Activated naive CD8-positive, alpha-beta T cell treated with anti-CD3 and anti-CD28 coated beads, Interleukin-2, amount 50 U/mL, for 16 hours (primary cell): ENCODE measurements around the gene UGT1A8.

Experiments used
- DNase-seq: peaks from one replicate; pipeline ENCODE4 v3.0.0-alpha.2; 2020; ENCODE audit warnings: low read depth, low spot score

Gene UGT1A8

GRCh38 chr2:233799716-233800115 is 182.3 kb downstream of the UGT1A8 start:
- DNase-seq = no peak

- DNase-seq = no peak
Observed at GRCh38 chr2:233800208-233800607, 182.8 kb downstream of the UGT1A8 start.

- DNase-seq = no peak
Observed at GRCh38 chr2:233801357-233802131, 184.1 kb downstream of the UGT1A8 start.

- no peak for DNase-seq
Observed at GRCh38 chr2:233802132-233802815, 184.8 kb downstream of the UGT1A8 start.

GRCh38 chr2:233803292-233803911 is 186.0 kb downstream of the UGT1A8 start:
- no peak for DNase-seq

- no peak for DNase-seq
Observed at GRCh38 chr2:233803994-233804393, 186.6 kb downstream of the UGT1A8 start.

GRCh38 chr2:233807215-233807865 is 189.9 kb downstream of the UGT1A8 start:
- DNase-seq = no peak

- no peak for DNase-seq
Observed at GRCh38 chr2:233807966-233808935, 190.8 kb downstream of the UGT1A8 start.

- DNase-seq = no peak
Observed at GRCh38 chr2:233810385-233810784, 193.0 kb downstream of the UGT1A8 start.

- DNase-seq = no peak
Observed at GRCh38 chr2:233811087-233811486, 193.7 kb downstream of the UGT1A8 start.

- no peak for DNase-seq
Observed at GRCh38 chr2:233811732-233812131, 194.3 kb downstream of the UGT1A8 start.

GRCh38 chr2:233813236-233814055 is 196.0 kb downstream of the UGT1A8 start:
- DNase-seq = no peak

GRCh38 chr2:233814056-233814835 is 196.8 kb downstream of the UGT1A8 start:
- DNase-seq = no peak

GRCh38 chr2:233815861-233816260 is 198.4 kb downstream of the UGT1A8 start:
- DNase-seq = no peak

GRCh38 chr2:233816334-233816733 is 198.9 kb downstream of the UGT1A8 start:
- DNase-seq = no peak

- no peak for DNase-seq
Observed at GRCh38 chr2:233816771-233817170, 199.3 kb downstream of the UGT1A8 start.

GRCh38 chr2:233817361-233817911 is 200.0 kb downstream of the UGT1A8 start:
- DNase-seq = no peak

- no peak for DNase-seq
Observed at GRCh38 chr2:233817995-233818638, 200.7 kb downstream of the UGT1A8 start.
